ENCODE measurements around the gene DSTYK.

Gene DSTYK

GRCh38 chr1:205229399-205229871, 17.9 kb upstream of the DSTYK start:
- Histone ChIP-seq H3K79me1 (ENCODE audit: low read length) (no peaks in the 10 kb centered on the region), H2AK5ac (ENCODE audit: low read length) (no peak overlapping the region), H3K27me3 (ENCODE audit: insufficient read depth, low read length, poor library complexity) (no peaks in the 10 kb centered on the region), H3K4me3 (ENCODE audit: low read length) (no peak overlapping the region), H3K18ac (ENCODE audit: low read length) (no peak overlapping the region), H3K79me2 (ENCODE audit: control insufficient read depth, insufficient read depth, low read length) (no peaks in the 10 kb centered on the region), H3K4me2 (ENCODE audit: low read length) (no peak overlapping the region), H4K5ac (ENCODE audit: low read length) (no peak overlapping the region), H3K56ac (ENCODE audit: low read length) (no peak overlapping the region), H3K23ac (ENCODE audit: low read length) (no peak overlapping the region), H3K27ac (ENCODE audit: low read depth, low read length) (no peak overlapping the region), H2BK15ac (replicated peaks; ENCODE audit: low read depth) (no peak overlapping the region), H3K9ac (ENCODE audit: low read length) (no peak overlapping the region), H2BK120ac (ENCODE audit: low read depth, low read length) (no peak overlapping the region), H2BK5ac (ENCODE audit: low read length) (no peak overlapping the region), H3K36me3 (ENCODE audit: control insufficient read depth, insufficient read depth, low read length) (no peaks in the 10 kb centered on the region), H4K8ac (ENCODE audit: low read depth, low read length) (no peak overlapping the region), H3K4ac (ENCODE audit: low read depth, low read length) (no peak overlapping the region), H3K4me1 (ENCODE audit: control insufficient read depth, low read depth, low read length) (peaks cover 2% of the 10 kb centered on the region)
- no CpG with 5 or more reads among the region's 15 CpGs for WGBS (ENCODE audit: extremely low coverage, insufficient coverage, low lambda C conversion rate)
- DNase-seq, result peak; percentile 91

- peaks cover 2% of the 10 kb centered on the region for H3K4me1 ChIP-seq (ENCODE audit: control insufficient read depth, low read depth, low read length)
- no CpG with 5 or more reads among the region's 27 CpGs for WGBS (ENCODE audit: extremely low coverage, insufficient coverage, low lambda C conversion rate)
- peak overlapping the region; percentile 68 for H3K4me3 ChIP-seq (ENCODE audit: low read length)
- H3K56ac ChIP-seq (ENCODE audit: low read length), result peak overlapping the region; percentile 81
- no peak overlapping the region for H4K8ac ChIP-seq (ENCODE audit: low read depth, low read length)
- H3K27ac ChIP-seq (ENCODE audit: low read depth, low read length), result no peak overlapping the region
- H3K9ac ChIP-seq (ENCODE audit: low read length), result peak overlapping the region; percentile 53
- H4K5ac ChIP-seq (ENCODE audit: low read length), result no peak overlapping the region
- no peak overlapping the region for H3K23ac ChIP-seq (ENCODE audit: low read length)
- H3K36me3 ChIP-seq (ENCODE audit: control insufficient read depth, insufficient read depth, low read length), result no peaks in the 10 kb centered on the region
- no peak overlapping the region for H3K18ac ChIP-seq (ENCODE audit: low read length)
- H2BK5ac ChIP-seq (ENCODE audit: low read length), result no peak overlapping the region
- no peak overlapping the region for H2BK120ac ChIP-seq (ENCODE audit: low read depth, low read length)
- H3K79me1 ChIP-seq (ENCODE audit: low read length), result no peaks in the 10 kb centered on the region
- no peak overlapping the region for H3K4ac ChIP-seq (ENCODE audit: low read depth, low read length)
- no peaks in the 10 kb centered on the region for H3K27me3 ChIP-seq (ENCODE audit: insufficient read depth, low read length, poor library complexity)
- H2BK15ac ChIP-seq (replicated peaks; ENCODE audit: low read depth), result no peak overlapping the region
- H2AK5ac ChIP-seq (ENCODE audit: low read length), result no peak overlapping the region
- DNase-seq, result no peak
- H3K4me2 ChIP-seq (ENCODE audit: low read length), result peak overlapping the region; percentile 98
- H3K79me2 ChIP-seq (ENCODE audit: control insufficient read depth, insufficient read depth, low read length), result no peaks in the 10 kb centered on the region
Observed at GRCh38 chr1:205228093-205228521, 16.6 kb upstream of the DSTYK start.

DNA sequence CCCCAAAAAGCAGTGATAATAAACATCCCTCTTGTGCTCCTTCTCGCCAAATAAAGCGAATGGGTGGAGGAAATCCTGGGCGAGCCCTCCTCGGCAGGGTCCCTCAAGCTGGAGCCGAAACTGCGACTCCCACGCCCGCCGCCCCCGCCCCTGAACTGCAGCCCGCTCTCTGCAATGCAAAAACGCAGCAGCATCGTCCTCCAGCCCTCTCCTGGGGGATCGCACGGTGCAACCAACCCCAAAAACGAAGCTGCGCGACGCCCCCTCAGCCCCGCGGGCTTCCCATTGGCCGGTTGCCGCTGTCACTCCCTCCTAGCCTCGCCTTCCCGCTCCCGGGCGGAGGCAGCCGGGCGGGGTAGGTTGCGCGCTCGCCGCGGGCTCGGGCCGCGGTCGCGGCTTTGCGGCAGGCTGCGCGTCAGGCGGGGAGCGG, 16.1 kb upstream of the DSTYK start, which contains the start of gene TMCC2:
TMCC2 (plus strand) TSS at position 363 of the 430 bp plus-strand sequence. CDS start 619 bp downstream, outside the sequence.
- WGBS (ENCODE audit: extremely low coverage, insufficient coverage, low lambda C conversion rate), result no CpG with 5 or more reads among the region's 44 CpGs
- no peak within 1 kb of the TSS for H3K27ac ChIP-seq (ENCODE audit: low read depth, low read length)

GRCh38 chr1:205226868-205227583, 15.5 kb upstream of the DSTYK start:
- no peak for DNase-seq
- WGBS (ENCODE audit: extremely low coverage, insufficient coverage, low lambda C conversion rate), result no CpG with 5 or more reads among the region's 8 CpGs
- Histone ChIP-seq H3K4me2 (ENCODE audit: low read length) (peak overlapping the region; percentile 85), H3K56ac (ENCODE audit: low read length) (peak overlapping the region; percentile 82), H3K9ac (ENCODE audit: low read length) (peak overlapping the region; percentile 62), H4K8ac (ENCODE audit: low read depth, low read length) (no peak overlapping the region), H3K36me3 (ENCODE audit: control insufficient read depth, insufficient read depth, low read length) (no peaks in the 10 kb centered on the region), H3K4me1 (ENCODE audit: control insufficient read depth, low read depth, low read length) (peaks cover 2% of the 10 kb centered on the region), H3K4me3 (ENCODE audit: low read length) (peak overlapping the region; percentile 32), H2BK15ac (replicated peaks; ENCODE audit: low read depth) (no peak overlapping the region), H3K4ac (ENCODE audit: low read depth, low read length) (no peak overlapping the region), H2AK5ac (ENCODE audit: low read length) (no peak overlapping the region), H4K5ac (ENCODE audit: low read length) (no peak overlapping the region), H2BK120ac (ENCODE audit: low read depth, low read length) (no peak overlapping the region), H3K27ac (ENCODE audit: low read depth, low read length) (no peak overlapping the region), H3K27me3 (ENCODE audit: insufficient read depth, low read length, poor library complexity) (no peaks in the 10 kb centered on the region), H3K79me1 (ENCODE audit: low read length) (no peaks in the 10 kb centered on the region), H3K18ac (ENCODE audit: low read length) (no peak overlapping the region), H2BK5ac (ENCODE audit: low read length) (no peak overlapping the region), H3K23ac (ENCODE audit: low read length) (no peak overlapping the region), H3K79me2 (ENCODE audit: control insufficient read depth, insufficient read depth, low read length) (no peaks in the 10 kb centered on the region)

More for the DNA sequence above, 16.1 kb upstream of the DSTYK start, which contains the start of gene TMCC2:
- Histone ChIP-seq H3K4me2 (ENCODE audit: low read length) (peak within 1 kb of the TSS; percentile 98), H3K4ac (ENCODE audit: low read depth, low read length) (no peak within 1 kb of the TSS), H2AK5ac (ENCODE audit: low read length) (no peak within 1 kb of the TSS), H3K9ac (ENCODE audit: low read length) (peak within 1 kb of the TSS; percentile 62), H3K79me2 (ENCODE audit: control insufficient read depth, insufficient read depth, low read length) (no peaks in the 10 kb centered on the region), H3K36me3 (ENCODE audit: control insufficient read depth, insufficient read depth, low read length) (no peaks in the 10 kb centered on the region), H3K23ac (ENCODE audit: low read length) (no peak within 1 kb of the TSS), H3K79me1 (ENCODE audit: low read length) (no peaks in the 10 kb centered on the region), H3K4me1 (ENCODE audit: control insufficient read depth, low read depth, low read length) (peaks cover 2% of the 10 kb centered on the region), H4K5ac (ENCODE audit: low read length) (no peak within 1 kb of the TSS), H3K56ac (ENCODE audit: low read length) (peak within 1 kb of the TSS; percentile 82), H3K18ac (ENCODE audit: low read length) (no peak within 1 kb of the TSS), H3K27me3 (ENCODE audit: insufficient read depth, low read length, poor library complexity) (no peaks in the 10 kb centered on the region), H3K4me3 (ENCODE audit: low read length) (peak within 1 kb of the TSS; percentile 68), H4K8ac (ENCODE audit: low read depth, low read length) (no peak within 1 kb of the TSS), H2BK120ac (ENCODE audit: low read depth, low read length) (no peak within 1 kb of the TSS), H2BK5ac (ENCODE audit: low read length) (no peak within 1 kb of the TSS), H2BK15ac (replicated peaks; ENCODE audit: low read depth) (no peak within 1 kb of the TSS)
- peak; percentile 97 for DNase-seq

- WGBS (ENCODE audit: extremely low coverage, insufficient coverage, low lambda C conversion rate), result 100% methylated on average over 1 of the region's 11 CpGs
- Histone ChIP-seq H3K56ac (ENCODE audit: low read length) (no peak overlapping the region), H3K23ac (ENCODE audit: low read length) (no peak overlapping the region), H3K4me3 (ENCODE audit: low read length) (no peak overlapping the region), H2BK120ac (ENCODE audit: low read depth, low read length) (no peak overlapping the region), H2AK5ac (ENCODE audit: low read length) (no peak overlapping the region), H3K9ac (ENCODE audit: low read length) (no peak overlapping the region), H3K79me2 (ENCODE audit: control insufficient read depth, insufficient read depth, low read length) (no peaks in the 10 kb centered on the region), H3K4me1 (ENCODE audit: control insufficient read depth, low read depth, low read length) (peaks cover 2% of the 10 kb centered on the region), H3K27ac (ENCODE audit: low read depth, low read length) (no peak overlapping the region), H4K5ac (ENCODE audit: low read length) (no peak overlapping the region), H3K4me2 (ENCODE audit: low read length) (no peak overlapping the region), H3K27me3 (ENCODE audit: insufficient read depth, low read length, poor library complexity) (no peaks in the 10 kb centered on the region), H3K18ac (ENCODE audit: low read length) (no peak overlapping the region), H3K36me3 (ENCODE audit: control insufficient read depth, insufficient read depth, low read length) (no peaks in the 10 kb centered on the region), H2BK5ac (ENCODE audit: low read length) (no peak overlapping the region), H4K8ac (ENCODE audit: low read depth, low read length) (no peak overlapping the region), H3K79me1 (ENCODE audit: low read length) (no peaks in the 10 kb centered on the region), H2BK15ac (replicated peaks; ENCODE audit: low read depth) (no peak overlapping the region), H3K4ac (ENCODE audit: low read depth, low read length) (no peak overlapping the region)
- DNase-seq, result no peak
Observed at GRCh38 chr1:205225901-205226765, 14.6 kb upstream of the DSTYK start.
